Gastrocnemius medialis (tissue), 4 donors: ENCODE data around the gene AP2S1.

Experiments used
- CTCF ChIP-seq, 5 experiments: fragments of 450-650 bp in 3 of 5; fragments of 200-600 bp in 2 of 5; sonication (generic) in 2 of 5; IDR thresholded peaks in 4 of 5; conservative IDR thresholded peaks in 1 of 5; 1 replicate in 4 of 5; 2 replicates in 1 of 5; pipeline ENCODE4 v1.5.1; 2016 to 2019; ENCODE audit warnings: antibody characterized with exemption in 5 of 5, mild to moderate bottlenecking in 3 of 5, moderate library complexity in 3 of 5
- POLR2A ChIP-seq, 2 donors: fragments of 450-650 bp; IDR thresholded peaks; one replicate each; pipeline ENCODE4 v1.6.1; 2017; ENCODE audit warnings: antibody characterized with exemption in 2 of 2, mild to moderate bottlenecking in 2 of 2, moderate library complexity in 2 of 2

GRCh38 chr19:46898731-46899130, 48.1 kb upstream of the AP2S1 start:
- TF ChIP-seq CTCF (IDR thresholded peaks at IDR 0.05 in 4 of 5, conservative IDR thresholded peaks at IDR 0.05 in 1 of 5) (no peak), POLR2A (IDR thresholded peaks at IDR 0.05) (no peak)
